Stimulated activated CD4-positive, alpha-beta T cell treated with anti-CD3 and anti-CD28 coated beads, Interleukin-1b, Interleukin-23, amount 100 ng/mL, for 1 hour (primary cell): ENCODE data around the gene CLCA1.

Experiments used
- DNase-seq, 2 donors: peaks; one replicate each; pipeline ENCODE4 v3.0.0-alpha.2; 2020; ENCODE audit warnings: low read depth in 2 of 2

The CLCA1 gene

GRCh38 chr1:86546787-86547221 is 78.1 kb downstream of the CLCA1 start, which contains the start of gene CLCA4:
Gene CLCA4 (plus strand): TSS chr1:86547078. CDS start chr1:86547120, 42 bp downstream.
- no peak for DNase-seq

DNA sequence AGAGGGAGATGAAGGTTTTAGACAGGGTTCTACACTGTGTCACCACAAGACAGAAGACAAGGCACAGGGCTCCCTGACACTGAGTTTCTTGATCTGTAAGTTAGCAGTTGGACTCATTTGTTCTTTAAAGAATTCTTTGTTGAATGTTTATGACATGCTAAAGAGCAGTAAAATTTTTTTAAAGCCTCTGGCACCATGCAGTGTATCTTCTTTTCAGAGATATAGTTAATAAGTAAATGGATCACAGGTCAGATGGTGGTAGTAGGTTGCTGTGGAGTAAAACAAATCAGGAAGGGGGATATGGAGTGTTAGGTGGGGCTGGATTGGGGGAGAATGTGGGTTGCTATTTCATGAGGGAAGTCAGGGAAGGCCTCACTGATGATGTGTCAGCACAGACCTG is 80.1 kb downstream of the CLCA1 start:
- DNase-seq: no peak
